ENCODE measurements around the gene PNPLA7. TPM values are rescaled to one million over a fixed set of nuclear protein-coding genes. Genes with fewer than 3 reads are reported as not detected.
A peak's percentile ranks its signal among the peaks of the same experiment; 100 is the strongest.
"Not testable (repeated sequence)": the region's sequence is repeated elsewhere in the genome, so short reads cannot be mapped to it uniquely, and the experiment has no call there.

Gene PNPLA7
- total RNA-seq, 4 donors from 2014 or later = 11.4 to 48.6 (median 27.2) TPM

- TF ChIP-seq POLR2A (IDR thresholded peaks at IDR 0.05) (no peak), CTCF (IDR thresholded peaks at IDR 0.05) (no peak)
- H3K9me3 ChIP-seq = peaks cover 0 to 13% (median 5%) of the 10 kb centered on the region in 4 donors
- H3K27ac ChIP-seq = no peak overlapping the region
- H3K36me3 ChIP-seq = no peaks in the 10 kb centered on the region
- H3K4me3 ChIP-seq = no peak overlapping the region
- no peak for DNase-seq
- H3K4me1 ChIP-seq = no peaks in the 10 kb centered on the region
- H3K27me3 ChIP-seq = no peaks in the 10 kb centered on the region
These were observed 74.5 kb downstream of the PNPLA7 start for GRCh38 chr9:137475666-137476065.

DNA sequence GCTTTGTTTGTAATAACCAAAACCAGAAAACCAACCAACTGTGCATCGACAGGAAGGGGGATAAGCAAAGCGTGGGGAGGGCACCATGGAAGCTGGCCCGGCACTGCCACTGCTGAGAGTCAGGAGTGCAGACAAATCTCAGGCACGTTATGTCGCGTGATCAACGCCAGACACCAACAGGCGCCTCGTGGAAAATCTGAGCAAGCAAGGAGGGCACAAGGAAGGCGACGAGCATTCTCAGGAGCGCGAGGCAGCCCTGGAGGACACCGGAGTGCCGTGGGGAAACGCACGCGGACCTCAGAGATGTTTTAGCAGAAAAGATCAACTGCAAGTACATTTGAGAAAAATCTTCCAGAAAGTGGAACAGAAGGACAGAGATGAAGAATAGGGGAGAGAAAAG is 75.9 kb downstream of the PNPLA7 start:
- Histone ChIP-seq H3K27me3 (no peaks in the 10 kb centered on the region), H3K4me3 (no peak overlapping the region), H3K9me3 (peaks cover 0 to 13% (median 5%) of the 10 kb centered on the region in 4 donors), H3K27ac (no peak overlapping the region), H3K36me3 (no peaks in the 10 kb centered on the region), H3K4me1 (no peaks in the 10 kb centered on the region)
- no peak for DNase-seq
- no peak for TF ChIP-seq POLR2A (IDR thresholded peaks at IDR 0.05)
- TF ChIP-seq CTCF (IDR thresholded peaks at IDR 0.05) = no peak

- Histone ChIP-seq H3K4me1 (no peaks in the 10 kb centered on the region), H3K9me3 (peaks cover 0 to 8% (median 3%) of the 10 kb centered on the region in 4 donors), H3K27ac (no peak overlapping the region), H3K36me3 (no peaks in the 10 kb centered on the region), H3K27me3 (no peaks in the 10 kb centered on the region), H3K4me3 (no peak overlapping the region)
- no peak for DNase-seq
- TF ChIP-seq POLR2A (IDR thresholded peaks at IDR 0.05) = no peak
- no peak for TF ChIP-seq CTCF (IDR thresholded peaks at IDR 0.05)
These were observed 79.4 kb downstream of the PNPLA7 start for GRCh38 chr9:137470785-137471184.

DNA sequence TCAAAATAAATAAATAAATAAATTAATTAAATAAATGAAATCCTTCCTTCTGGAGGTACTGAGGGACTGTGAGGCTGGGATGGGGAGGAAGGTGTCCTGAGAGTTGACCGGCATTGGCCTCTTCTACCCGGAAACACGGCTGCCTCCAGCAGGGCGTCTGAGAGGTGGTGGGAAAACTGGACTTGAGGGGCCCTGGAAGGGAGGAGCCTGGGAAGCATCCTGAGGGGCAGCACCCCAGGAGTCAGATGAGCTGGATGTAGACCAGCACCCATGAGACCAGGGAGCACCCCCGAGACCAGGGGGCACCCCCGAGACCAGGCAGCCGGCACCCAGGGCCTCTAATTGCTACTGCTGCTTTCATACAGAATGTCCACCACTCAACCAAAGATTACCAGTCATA is 82.3 kb downstream of the PNPLA7 start:
- TF ChIP-seq CTCF (IDR thresholded peaks at IDR 0.05) (no peak), POLR2A (IDR thresholded peaks at IDR 0.05) (no peak)
- DNase-seq = peak in 1 of 3 donors; percentile 34
- Histone ChIP-seq H3K27ac (no peak overlapping the region), H3K27me3 (no peaks in the 10 kb centered on the region), H3K4me3 (no peak overlapping the region), H3K4me1 (no peaks in the 10 kb centered on the region), H3K36me3 (no peaks in the 10 kb centered on the region), H3K9me3 (no peaks in the 10 kb centered on the region)

DNA sequence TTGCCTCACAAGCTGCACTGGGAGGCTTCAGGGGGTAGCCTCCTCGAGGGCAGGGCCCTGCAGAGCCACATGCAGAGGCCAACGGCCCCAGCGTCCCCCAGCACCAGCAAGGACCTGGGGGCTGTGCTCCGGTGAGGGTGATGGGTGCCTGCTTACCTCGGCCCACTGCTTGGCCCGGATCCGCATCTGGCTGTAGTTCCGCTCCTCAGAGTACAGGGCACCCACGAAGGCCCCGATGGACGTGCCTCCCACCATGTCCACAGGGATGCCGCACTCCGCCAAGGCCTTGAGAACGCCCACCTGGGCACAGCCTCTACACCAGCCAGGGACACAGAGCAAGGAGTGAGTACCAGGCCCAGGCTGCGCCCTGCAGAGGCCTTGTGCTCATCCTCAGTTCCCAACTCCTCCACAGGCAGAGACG is 83.0 kb downstream of the PNPLA7 start:
- no peak for TF ChIP-seq POLR2A (IDR thresholded peaks at IDR 0.05)
- TF ChIP-seq CTCF (IDR thresholded peaks at IDR 0.05) = no peak
- peaks cover 0 to 4% (median 1%) of the 10 kb centered on the region in 4 donors for H3K4me1 ChIP-seq
- no peak overlapping the region for H3K4me3 ChIP-seq
- H3K27me3 ChIP-seq = no peaks in the 10 kb centered on the region
- no peaks in the 10 kb centered on the region for H3K36me3 ChIP-seq
- no peak overlapping the region for H3K27ac ChIP-seq
- H3K9me3 ChIP-seq = no peaks in the 10 kb centered on the region
- DNase-seq = peak in 1 of 3 donors; percentile 32

DNA sequence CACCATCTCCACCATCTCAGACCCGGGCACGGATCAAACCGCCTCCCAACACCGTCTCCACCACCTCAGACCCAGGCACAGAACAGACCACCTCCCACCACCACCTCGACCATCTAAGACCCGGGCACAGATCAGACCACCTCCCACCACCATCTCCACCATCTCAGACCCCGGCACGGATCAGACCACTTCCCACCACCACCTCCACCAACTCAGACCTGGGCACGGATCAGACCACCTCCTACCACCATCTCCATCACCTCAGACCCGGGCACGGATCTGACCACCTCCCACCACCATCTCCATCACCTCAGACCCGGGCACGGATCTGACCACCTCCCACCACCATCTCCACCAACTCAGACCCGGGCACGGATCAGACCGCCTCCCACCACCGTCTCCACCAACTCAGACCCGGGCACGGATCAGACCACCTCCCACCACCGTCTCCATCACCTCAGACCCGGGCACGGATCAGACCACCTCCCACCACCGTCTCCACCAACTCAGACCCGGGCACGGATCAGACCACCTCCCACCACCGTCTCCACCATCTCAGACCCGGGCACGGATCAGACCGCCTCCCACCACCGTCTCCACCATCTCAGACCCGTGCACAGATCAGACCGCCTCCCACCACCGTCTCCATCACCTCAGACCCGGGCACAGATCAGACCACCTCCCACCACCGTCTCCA is 83.7 kb downstream of the PNPLA7 start:
- H3K4me3 ChIP-seq, H3K27me3 ChIP-seq, H3K4me1 ChIP-seq, H3K27ac ChIP-seq, H3K36me3 ChIP-seq, H3K9me3 ChIP-seq, DNase-seq: not testable (repeated sequence)
